GM10248 (cell line): ENCODE results near the gene RPH3AL.

ENCODE experiments used
- CTCF ChIA-PET: fragments of 300-600 bp; sonication (Branson Sonifier 250); formaldehyde crosslinking; extraction: SDS; loops from one replicate; lab custom pipeline; 2021; ENCODE audit warnings: antibody characterized with exemption; lab: Yijun Ruan, JAX
- POLR2A ChIA-PET: fragments of 350-650 bp; sonication (Branson Sonifier 250); formaldehyde crosslinking; extraction: SDS; loops from one replicate; lab custom pipeline; 2020; ENCODE audit warnings: antibody characterized with exemption; lab: Yijun Ruan, JAX
- DNase-seq: peaks from one replicate; pipeline ENCODE4 v3.0.0; 2012; ENCODE audit errors: extremely low spot score
- CTCF ChIP-seq: IDR thresholded peaks from 2 replicates; pipeline ENCODE4 v1.5.1; 2012; ENCODE audit warnings: mild to moderate bottlenecking, low read depth; ENCODE audit errors: extremely low read depth, missing control alignments, control extremely low read depth

RPH3AL gene

GRCh38 chr17:323721-324571 is 28.7 kb downstream of the RPH3AL start:
- no peak for DNase-seq
- POLR2A ChIA-PET, result no interaction called here
- no peak for TF ChIP-seq CTCF
- CTCF ChIA-PET, result no interaction called here

- ChIA-PET POLR2A (no interaction called here), CTCF (no interaction called here)
- no peak for TF ChIP-seq CTCF
These were observed 29.4 kb downstream of the RPH3AL start for GRCh38 chr17:323181-323580.

GRCh38 chr17:322006-322780 is 30.4 kb downstream of the RPH3AL start:
- no peak for DNase-seq
- POLR2A ChIA-PET, result no interaction called here
- no peak for TF ChIP-seq CTCF
- CTCF ChIA-PET, result interaction anchor here (1.1 kb wide), 1 partner anchor 13 kb away, joined by 3 read pairs; no protein-coding TSS in a partner anchor

More at GRCh38 chr17:323181-323580, 29.4 kb downstream of the RPH3AL start:
- DNase-seq, result no peak

GRCh38 chr17:321386-321941 is 31.1 kb downstream of the RPH3AL start:
- ChIA-PET CTCF (no interaction called here), POLR2A (no interaction called here)
- no peak for TF ChIP-seq CTCF

GRCh38 chr17:320809-321385 is 31.7 kb downstream of the RPH3AL start:
- DNase-seq, result no peak
- no peak for TF ChIP-seq CTCF
- CTCF ChIA-PET, result no interaction called here

More at GRCh38 chr17:321386-321941, 31.1 kb downstream of the RPH3AL start:
- DNase-seq, result no peak

GRCh38 chr17:320139-320538 is 32.5 kb downstream of the RPH3AL start:
- CTCF ChIA-PET, result no interaction called here
- POLR2A ChIA-PET, result no interaction called here
- DNase-seq, result no peak
- TF ChIP-seq CTCF, result no peak

More at GRCh38 chr17:320809-321385, 31.7 kb downstream of the RPH3AL start:
- POLR2A ChIA-PET, result no interaction called here
